Fibroblast of skin of back (primary cell): ENCODE results near the gene LIN7B.
A peak's percentile ranks its signal among the peaks of the same experiment; 100 is the strongest.
"Not testable (repeated sequence)": the region's sequence is repeated elsewhere in the genome, so short reads cannot be mapped to it uniquely, and the experiment has no call there.

Source experiments
- DNase-seq: peaks from one replicate; pipeline ENCODE4 v3.0.0-alpha.2; 2013

The LIN7B gene

GRCh38 chr19:49119411-49120324 is 5.5 kb downstream of the LIN7B start, which contains the start of gene PPFIA3:
PPFIA3 (plus strand) TSS chr19:49119544; CDS start chr19:49127874, 8,330 bp downstream.
- peak; percentile 65 for DNase-seq

- DNase-seq: no peak
Observed at GRCh38 chr19:49120325-49120683, 6.1 kb downstream of the LIN7B start.

- no peak for DNase-seq
Observed at GRCh38 chr19:49120868-49121267, 6.7 kb downstream of the LIN7B start.

GRCh38 chr19:49121841-49122240 is 7.7 kb downstream of the LIN7B start:
- DNase-seq: not testable (repeated sequence)

GRCh38 chr19:49123285-49123684 is 9.1 kb downstream of the LIN7B start:
- DNase-seq: not testable (repeated sequence)

GRCh38 chr19:49125025-49125731 is 11.0 kb downstream of the LIN7B start:
- no peak for DNase-seq

GRCh38 chr19:49126575-49126974 is 12.4 kb downstream of the LIN7B start:
- DNase-seq: no peak

GRCh38 chr19:49127225-49127624 is 13.1 kb downstream of the LIN7B start:
- not testable (repeated sequence) for DNase-seq

- peak; percentile 96 for DNase-seq
Observed at GRCh38 chr19:49127674-49128544, 13.7 kb downstream of the LIN7B start.

GRCh38 chr19:49128545-49129237 is 14.5 kb downstream of the LIN7B start:
- DNase-seq: peak; percentile 13

GRCh38 chr19:49129238-49129583 is 15.0 kb downstream of the LIN7B start:
- peak; percentile 30 for DNase-seq

- DNase-seq: no peak
Observed at GRCh38 chr19:49130325-49130724, 16.2 kb downstream of the LIN7B start.

GRCh38 chr19:49132974-49133609 is 18.9 kb downstream of the LIN7B start:
- no peak for DNase-seq

- no peak for DNase-seq
Observed at GRCh38 chr19:49133621-49134454, 19.7 kb downstream of the LIN7B start.

- no peak for DNase-seq
Observed at GRCh38 chr19:49135686-49136085, 21.5 kb downstream of the LIN7B start.

GRCh38 chr19:49136771-49137171 is 22.6 kb downstream of the LIN7B start:
- DNase-seq: no peak

- DNase-seq: no peak
Observed at GRCh38 chr19:49140951-49141350, 26.8 kb downstream of the LIN7B start.

GRCh38 chr19:49141352-49141751 is 27.2 kb downstream of the LIN7B start:
- no peak for DNase-seq

- peak; percentile 95 for DNase-seq
Observed at GRCh38 chr19:49142866-49143335, 28.7 kb downstream of the LIN7B start.
